ENCODE data around the gene CDK5RAP2.

GRCh38 chr9:120395376-120395775, 184.6 kb downstream of the CDK5RAP2 start:
- no peak for TF ChIP-seq ZNF140 (CRISPR knock-in tag; IDR thresholded peaks at IDR 0.05)
- TF ChIP-seq CBX3 (IDR thresholded peaks at IDR 0.05; ENCODE audit: borderline replicate concordance in 1 of 2, low read length in 2 of 2): no peak
- TF ChIP-seq CTCF (IDR thresholded peaks at IDR 0.05 in 2 of 3, conservative IDR thresholded peaks at IDR 0.05 in 1 of 3; ENCODE audit: insufficient read depth in 2 of 3, low read depth in 1 of 3, low read length in 3 of 3): no peak
- no peak for TF ChIP-seq POLR2A (conservative IDR thresholded peaks at IDR 0.05)
- no peak for TF ChIP-seq ELK1 (CRISPR knock-in tag; IDR thresholded peaks at IDR 0.05)
- no peak for TF ChIP-seq RAD51 (IDR thresholded peaks at IDR 0.05; ENCODE audit: borderline replicate concordance, low read depth)
- no peak for TF ChIP-seq FOXJ3 (CRISPR knock-in tag; IDR thresholded peaks at IDR 0.05)

Data from K562 (cell line).